Heart left ventricle (tissue), 16 donors: ENCODE data around the gene SUSD1. TPM values are rescaled to one million over a fixed set of nuclear protein-coding genes. Genes with fewer than 3 reads are reported as not detected.
A peak's percentile ranks its signal among the peaks of the same experiment; 100 is the strongest.

Experiments
- ATAC-seq, 4 donors: fragments of 200-7000 bp; cut with Tn5 transposase; one replicate each; pipeline ENCODE4 v1.9.1; 2020 to 2022; ENCODE audit warnings: moderate library complexity in 4 of 4, mild to moderate bottlenecking in 3 of 4, moderate number of reproducible peaks in 1 of 4
- DNase-seq, 5 donors: peaks; one replicate each; pipeline ENCODE4 v3.0.0-alpha.2; 2020
- H3K27ac ChIP-seq, 12 donors: fragments of 200-600 bp; sonication (generic) in 4 of 12; one replicate each; pipeline versions ENCODE4 v1.5.0 to v1.8.0; 2016 to 2022; ENCODE audit warnings: mild to moderate bottlenecking in 2 of 12
- H3K27me3 ChIP-seq, 9 donors: fragments of 200-600 bp; sonication (generic) in 2 of 9; one replicate each; pipeline versions ENCODE4 v1.5.1 to v1.8.0; 2016 to 2022; ENCODE audit warnings: mild to moderate bottlenecking in 3 of 9
- H3K36me3 ChIP-seq, 9 donors: fragments of 200-600 bp; sonication (generic) in 2 of 9; one replicate each; pipeline versions ENCODE4 v1.5.0 to v1.8.0; 2018 to 2022; ENCODE audit warnings: mild to moderate bottlenecking in 2 of 9
- H3K4me1 ChIP-seq, 12 donors: fragments of 200-600 bp; sonication (generic) in 4 of 12; one replicate each; pipeline versions ENCODE4 v1.5.0 to v1.8.0; 2016 to 2022; ENCODE audit warnings: mild to moderate bottlenecking in 3 of 12
- H3K4me3 ChIP-seq, 12 donors: fragments of 200-600 bp; sonication (generic) in 4 of 12; one replicate each; pipeline versions ENCODE4 v1.5.0 to v1.8.0; 2017 to 2022; ENCODE audit warnings: mild to moderate bottlenecking in 9 of 12, moderate library complexity in 4 of 12
- H3K9me3 ChIP-seq, 12 donors: fragments of 200-600 bp; sonication (generic) in 4 of 12; one replicate each; pipeline versions ENCODE4 v1.5.0 to v1.8.0; 2016 to 2022; ENCODE audit warnings: mild to moderate bottlenecking in 1 of 12
- CTCF ChIP-seq, 12 donors: fragments of 200-600 bp; sonication (generic) in 4 of 12; IDR thresholded peaks; one replicate each; pipeline versions ENCODE4 v1.5.0 to v1.8.0; 2018 to 2022; ENCODE audit warnings: antibody characterized with exemption in 12 of 12, mild to moderate bottlenecking in 5 of 12
- POLR2A ChIP-seq, 2 donors: fragments of 450-650 bp; IDR thresholded peaks; one replicate each; pipeline ENCODE4 v1.6.1; 2017; ENCODE audit warnings: antibody characterized with exemption in 2 of 2, mild to moderate bottlenecking in 2 of 2, moderate library complexity in 2 of 2
- WGBS, 4 donors: extraction: QIAGEN DNeasy Blood & Tissue Kit in 2 of 4; methylation state at CpG; one replicate each; pipeline versions ENCODE4 v1.1.5 to v1.1.7; 2013 to 2018; 5-methylcytosine and 5-hydroxymethylcytosine counted together
- intact Hi-C, 10 donors: fragments of 100-400 bp; cut with DNase I; formaldehyde crosslinking; loops; one replicate each; pipeline versions ENCODE4 v1.11.1 to v1.14.2; 2022
- polyA plus RNA-seq, 2 donors: library from polyadenylated mRNA; stranded (reverse); fragments of 200-250 nt; gene quantifications; one replicate each; pipeline ENCODE4 v1.2.3, GENCODE V29; 2013
- total RNA-seq, 9 donors: library from RNA; depleted of rRNA in 2 of 9; stranded (reverse); fragments of >200 nt in 2 of 9; fragmentation: NEBNext Ultra II Directional in 3 of 9; extraction: Animal tissue kit (Norgen Biotek cat#: 25700) in 3 of 9; gene quantifications; one replicate each; pipeline versions ENCODE4 v1.1.0 to v1.2.4, GENCODE V29; 2016 to 2023
- donor health status: ischemic (EF 13 %, LVEDD 7.1; RV severe dilation, severe dysfunction).
- donor health status: healthy with polysubstance abuse.
- donor health status: DM: no; HTN: yes; CAD: no.
- donor health status: DM: no; HTN: no; CAD: no.
- donor health status: ischemic (EF 25% LVEDD 6.9; RV normal size, moderate dysfunction).
- donor health status: ischemic (EF 25% LVEDD 5.7; RV mildly dilated, moderate dysfunction).
- donor health status: healthy.
- donor health status: DM: yes; HTN: yes; CAD: no.
- donor health status: ischemic (EF 35%, LVEDD 5.7; RV mildly dilated, moderate dysfunction).
- donor health status: nonischemic (EF 11% LVEDD 7.7; RV severe dilation, severe dysfunction).
- donor health status: DM: yes; HTN: yes; CAD: no.
- donor health status: PGD.
- donor health status: ischemic (EF 29% LVEDD 5.4; RV normal size, mild dysfunction).
- donor health status: nonischemic (EF 23%, LVEDD 6.1; RV moderate dilation, normal function).

Gene SUSD1
- total and polyA plus RNA-seq, 11 donors, result 1.0 to 22.7 (median 6.0) TPM

GRCh38 chr9:112175796-112176315 is 759 bp upstream of the SUSD1 start:
- 62 to 77% (median 68%) methylated on average over 17 of the region's 17 CpGs for whole genome bisulfite sequencing, 4 donors
- no peak for ATAC-seq
- Histone ChIP-seq H3K27me3 (no peaks in the 10 kb centered on the region), H3K27ac (peak overlapping the region in 4 of 12 donors; percentile 54 to 74 (median 66)), H3K9me3 (no peaks in the 10 kb centered on the region), H3K4me3 (peak overlapping the region in 10 of 12 donors; percentile 53 to 93 (median 70)), H3K4me1 (peaks cover 0 to 71% (median 15%) of the 10 kb centered on the region in 12 donors), H3K36me3 (no peaks in the 10 kb centered on the region)
- intact Hi-C loops, result loop anchor here in 3 of 10 donors (5.0 to 10.0 kb wide), 4 partner anchors 59 to 159 kb away; partner anchors contain the start of gene PTBP3 (in 2 of the 3)
- TF ChIP-seq POLR2A (IDR thresholded peaks at IDR 0.05) (no peak), CTCF (IDR thresholded peaks at IDR 0.05) (no peak)
- DNase-seq, result no peak

- 5 to 11% (median 7%) methylated on average over 21 to 42 of the region's 42 CpGs for WGBS, 4 donors
Measured at GRCh38 chr9:112174222-112174964, 704 bp downstream of the SUSD1 start.

GRCh38 chr9:112173489-112174221 is 1.4 kb downstream of the SUSD1 start:
- H3K27me3 ChIP-seq, result no peaks in the 10 kb centered on the region
- H3K4me1 ChIP-seq, result peaks cover 0 to 55% (median 6%) of the 10 kb centered on the region in 12 donors
- H3K36me3 ChIP-seq, result no peaks in the 10 kb centered on the region
- TF ChIP-seq POLR2A (IDR thresholded peaks at IDR 0.05) (no peak), CTCF (IDR thresholded peaks at IDR 0.05) (no peak)
- H3K9me3 ChIP-seq, result no peaks in the 10 kb centered on the region
- H3K4me3 ChIP-seq, result peak overlapping the region in 7 of 12 donors; percentile 53 to 80 (median 72)
- intact Hi-C loops, result loop anchor here in 4 of 10 donors (5.0 to 10.0 kb wide), 4 partner anchors 61 to 161 kb away; partner anchors contain the start of gene PTBP3 (in 2 of the 4)
- H3K27ac ChIP-seq, result peak overlapping the region in 2 of 12 donors; percentile 52 to 88
- DNase-seq, result no peak
- WGBS, 4 donors, result 93 to 97% (median 94%) methylated on average over 16 to 18 of the region's 18 CpGs
- ATAC-seq, result no peak

More at GRCh38 chr9:112174222-112174964, 704 bp downstream of the SUSD1 start:
- Histone ChIP-seq H3K9me3 (no peaks in the 10 kb centered on the region), H3K36me3 (no peaks in the 10 kb centered on the region), H3K4me1 (peaks cover 0 to 57% (median 6%) of the 10 kb centered on the region in 12 donors), H3K27ac (peak overlapping the region in 11 of 12 donors; percentile 22 to 88 (median 60)), H3K4me3 (peak overlapping the region; percentile 36 to 93 (median 68)), H3K27me3 (no peaks in the 10 kb centered on the region)
- TF ChIP-seq CTCF (IDR thresholded peaks at IDR 0.05), result no peak
- TF ChIP-seq POLR2A (IDR thresholded peaks at IDR 0.05), result no peak
- intact Hi-C loops, result loop anchor here in 4 of 10 donors (5.0 to 10.0 kb wide), 4 partner anchors 60 to 160 kb away; partner anchors contain the start of gene PTBP3 (in 2 of the 4)
- ATAC-seq (peak in 3 of 4 donors; percentile 82 to 92 (median 90)), DNase-seq (peak; percentile 59 to 90 (median 73))
